Measurements from ENCODE around the gene PSME3IP1.

PSME3IP1 gene

GRCh38 chr16:57163842-57164241, 22.0 kb downstream of the PSME3IP1 start:
- no peaks in the 10 kb centered on the region for H3K27me3 ChIP-seq (ENCODE audit: insufficient read depth, low read length)
- no peaks in the 10 kb centered on the region for H3K4me1 ChIP-seq (ENCODE audit: insufficient read depth, low read length, severe bottlenecking)
- H3K9ac ChIP-seq (ENCODE audit: low read length) = no peak overlapping the region
- no peaks in the 10 kb centered on the region for H3K79me2 ChIP-seq (ENCODE audit: insufficient read depth, low read length)
- no peaks in the 10 kb centered on the region for H4K20me1 ChIP-seq (ENCODE audit: insufficient read depth, low read length)
- no peaks in the 10 kb centered on the region for H3K9me2 ChIP-seq (ENCODE audit: low read depth, low read length)
- TF ChIP-seq EZH2 (IDR thresholded peaks at IDR 0.05; ENCODE audit: borderline replicate concordance, low read length) (no peak), CTCF (IDR thresholded peaks at IDR 0.05; ENCODE audit: low read length) (no peak)
- no peak overlapping the region for H3K27ac ChIP-seq (ENCODE audit: low read depth, low read length, poor library complexity, severe bottlenecking)
- no peaks in the 10 kb centered on the region for H3F3A ChIP-seq (ENCODE audit: insufficient read depth, low read length)
- no peak overlapping the region for H3K4me3 ChIP-seq (ENCODE audit: low read depth, low read length, poor library complexity, severe bottlenecking)
- peaks cover 78% of the 10 kb centered on the region for H3K36me3 ChIP-seq (ENCODE audit: insufficient read depth, low read length)
- no peak overlapping the region for H3K4me2 ChIP-seq (ENCODE audit: low read length)
- H2AFZ ChIP-seq (ENCODE audit: low read length) = no peak overlapping the region
- no peaks in the 10 kb centered on the region for H3K9me3 ChIP-seq (ENCODE audit: low read length)

DNA sequence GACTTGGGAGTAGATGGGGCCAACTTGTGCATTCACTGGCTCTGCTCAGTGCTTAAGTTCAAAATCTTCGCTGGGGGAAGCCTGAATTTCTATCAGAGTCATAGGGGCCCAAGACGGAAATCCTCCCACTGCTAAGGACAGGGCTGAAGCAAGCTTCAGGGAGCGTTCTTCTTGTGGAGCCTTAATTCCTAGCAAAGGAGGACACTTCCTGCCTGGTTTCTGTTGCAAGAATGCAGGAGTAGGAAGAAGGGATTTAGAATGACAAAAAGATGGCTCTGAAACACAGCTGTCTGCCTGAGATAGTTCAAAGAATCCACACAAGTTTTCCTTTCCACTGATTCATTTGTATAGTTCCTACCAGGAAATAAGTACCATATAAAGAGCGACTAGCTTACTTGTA, 26.4 kb downstream of the PSME3IP1 start:
- Histone ChIP-seq H3K4me2 (ENCODE audit: low read length) (no peak overlapping the region), H3K36me3 (ENCODE audit: insufficient read depth, low read length) (peaks cover 91% of the 10 kb centered on the region), H3K27me3 (ENCODE audit: insufficient read depth, low read length) (no peaks in the 10 kb centered on the region), H3K27ac (ENCODE audit: low read depth, low read length, poor library complexity, severe bottlenecking) (no peak overlapping the region), H3K4me3 (ENCODE audit: low read depth, low read length, poor library complexity, severe bottlenecking) (no peak overlapping the region), H4K20me1 (ENCODE audit: insufficient read depth, low read length) (no peaks in the 10 kb centered on the region), H3F3A (ENCODE audit: insufficient read depth, low read length) (no peaks in the 10 kb centered on the region), H3K79me2 (ENCODE audit: insufficient read depth, low read length) (no peaks in the 10 kb centered on the region), H3K4me1 (ENCODE audit: insufficient read depth, low read length, severe bottlenecking) (no peaks in the 10 kb centered on the region), H3K9me2 (ENCODE audit: low read depth, low read length) (no peaks in the 10 kb centered on the region), H3K9me3 (ENCODE audit: low read length) (no peaks in the 10 kb centered on the region), H3K9ac (ENCODE audit: low read length) (no peak overlapping the region), H2AFZ (ENCODE audit: low read length) (no peak overlapping the region)
- TF ChIP-seq EZH2 (IDR thresholded peaks at IDR 0.05; ENCODE audit: borderline replicate concordance, low read length) (no peak), CTCF (IDR thresholded peaks at IDR 0.05; ENCODE audit: low read length) (no peak)

- Histone ChIP-seq H3K79me2 (ENCODE audit: insufficient read depth, low read length) (no peaks in the 10 kb centered on the region), H3K27ac (ENCODE audit: low read depth, low read length, poor library complexity, severe bottlenecking) (no peak overlapping the region), H2AFZ (ENCODE audit: low read length) (no peak overlapping the region), H3K9ac (ENCODE audit: low read length) (no peak overlapping the region), H3K4me2 (ENCODE audit: low read length) (no peak overlapping the region), H3K4me3 (ENCODE audit: low read depth, low read length, poor library complexity, severe bottlenecking) (no peak overlapping the region), H3K4me1 (ENCODE audit: insufficient read depth, low read length, severe bottlenecking) (no peaks in the 10 kb centered on the region), H3K9me2 (ENCODE audit: low read depth, low read length) (no peaks in the 10 kb centered on the region), H3K36me3 (ENCODE audit: insufficient read depth, low read length) (peaks cover 91% of the 10 kb centered on the region), H4K20me1 (ENCODE audit: insufficient read depth, low read length) (no peaks in the 10 kb centered on the region), H3K9me3 (ENCODE audit: low read length) (no peaks in the 10 kb centered on the region), H3K27me3 (ENCODE audit: insufficient read depth, low read length) (no peaks in the 10 kb centered on the region), H3F3A (ENCODE audit: insufficient read depth, low read length) (no peaks in the 10 kb centered on the region)
- TF ChIP-seq CTCF (IDR thresholded peaks at IDR 0.05; ENCODE audit: low read length) (no peak), EZH2 (IDR thresholded peaks at IDR 0.05; ENCODE audit: borderline replicate concordance, low read length) (no peak)
Observed at GRCh38 chr16:57157533-57157932, 28.3 kb downstream of the PSME3IP1 start.

Data from OCI-LY1 (cell line).